GM21786 (cell line): ENCODE results near the gene AGBL1.
"Not testable (repeated sequence)": the region's sequence is repeated elsewhere in the genome, so short reads cannot be mapped to it uniquely, and the experiment has no call there.

Experiments
- ATAC-seq: cut with Tn5 transposase; IDR thresholded peaks from one replicate; pipeline ENCODE4 v1.9.1; 2021; ENCODE audit not compliant: unreplicated experiment

AGBL1 gene

DNA sequence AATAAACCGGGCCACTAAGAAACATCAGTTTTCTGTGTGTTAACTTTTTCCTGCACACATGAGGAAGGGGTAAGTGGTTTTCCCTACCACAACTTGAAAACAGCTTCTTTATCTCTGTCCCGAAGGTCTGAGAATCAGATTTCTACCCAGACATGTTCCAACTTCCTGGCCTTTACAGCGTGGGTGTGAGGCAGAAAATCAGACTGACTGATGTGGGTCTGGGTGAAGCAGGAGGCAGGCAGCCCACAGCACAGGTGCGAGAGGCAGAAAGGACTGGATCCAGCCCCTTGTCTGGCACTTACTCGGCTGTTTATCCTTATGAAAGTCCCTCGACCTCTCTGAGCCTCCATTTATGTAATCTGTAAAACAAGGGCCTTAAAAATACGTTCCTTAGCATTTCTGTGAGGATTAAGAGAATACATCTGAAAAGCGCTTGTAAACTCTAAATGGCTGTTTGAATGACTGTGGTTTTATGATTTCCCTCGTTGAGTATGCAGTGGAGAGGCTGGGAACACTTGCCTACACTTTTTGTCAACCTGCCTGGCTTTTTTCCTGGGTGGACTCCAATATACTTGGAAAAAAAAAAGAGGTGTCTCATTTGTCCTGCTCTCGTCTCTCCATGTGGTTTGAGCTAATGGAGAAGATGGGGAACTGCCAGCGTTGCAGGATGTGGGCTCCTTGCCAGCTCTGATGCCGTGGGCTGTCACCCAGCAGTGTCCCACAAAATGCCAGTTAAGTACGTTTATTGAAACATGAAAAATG lies 3.1 kb downstream of the AGBL1 start:
- ATAC-seq, result no peak

DNA sequence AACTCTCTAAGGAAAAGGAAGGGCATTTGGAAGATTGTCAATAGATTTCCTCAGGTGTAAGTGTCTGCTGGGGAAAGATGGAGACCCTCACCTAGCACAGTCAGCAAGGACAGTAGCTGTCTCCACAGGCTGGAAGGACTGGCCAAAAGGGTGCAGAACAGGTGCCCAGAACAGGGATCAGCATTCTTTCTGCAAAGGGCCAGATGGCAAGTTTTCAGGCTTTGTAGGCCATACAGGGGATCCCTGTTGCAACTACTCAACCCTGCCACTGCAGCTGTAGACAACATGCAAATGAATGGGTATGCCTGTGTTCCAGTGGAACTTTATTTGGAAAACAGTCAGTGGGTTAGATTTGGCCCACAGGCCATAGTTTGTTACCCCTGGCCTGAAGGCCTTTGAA lies 8.1 kb downstream of the AGBL1 start:
- ATAC-seq, result no peak

DNA sequence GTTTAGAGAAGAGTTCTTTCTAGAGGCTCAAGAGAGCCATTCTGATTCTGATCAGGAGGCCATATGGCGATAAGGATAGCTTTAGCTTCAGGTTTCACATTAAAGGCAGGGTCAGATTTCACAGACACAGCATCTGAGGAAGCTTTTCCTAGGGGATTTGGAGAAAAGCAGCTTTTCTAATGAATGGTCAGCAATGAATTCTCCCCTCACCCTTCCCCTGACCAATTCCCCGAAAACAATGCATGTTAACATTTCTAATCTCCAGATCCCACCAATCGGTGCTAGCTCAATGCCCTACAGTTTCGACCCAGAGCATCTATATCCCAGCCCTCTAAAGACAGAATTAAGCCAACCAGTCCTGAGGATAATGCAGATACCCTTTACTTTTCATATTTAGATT lies 9.8 kb downstream of the AGBL1 start:
- no peak for ATAC-seq

DNA sequence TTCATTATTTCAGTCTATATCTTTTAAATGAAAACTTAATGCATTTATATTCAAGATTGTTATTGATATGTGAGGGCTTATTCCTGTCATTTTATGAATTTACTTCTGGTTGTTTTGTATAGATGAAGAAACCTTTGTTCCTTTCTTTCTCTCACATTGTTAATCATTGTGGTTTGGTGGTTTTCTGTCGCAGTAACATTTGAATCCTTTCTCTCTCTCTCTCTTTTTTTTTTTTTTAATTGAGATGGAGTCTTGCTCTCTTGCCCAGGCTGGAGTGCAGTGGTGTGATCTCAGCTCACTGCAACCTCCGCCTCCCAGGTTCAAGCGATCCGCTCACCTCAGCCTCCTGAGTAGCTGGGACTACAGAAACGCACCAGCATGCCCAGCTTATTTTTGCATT lies 22.1 kb downstream of the AGBL1 start:
- ATAC-seq, result no peak

DNA sequence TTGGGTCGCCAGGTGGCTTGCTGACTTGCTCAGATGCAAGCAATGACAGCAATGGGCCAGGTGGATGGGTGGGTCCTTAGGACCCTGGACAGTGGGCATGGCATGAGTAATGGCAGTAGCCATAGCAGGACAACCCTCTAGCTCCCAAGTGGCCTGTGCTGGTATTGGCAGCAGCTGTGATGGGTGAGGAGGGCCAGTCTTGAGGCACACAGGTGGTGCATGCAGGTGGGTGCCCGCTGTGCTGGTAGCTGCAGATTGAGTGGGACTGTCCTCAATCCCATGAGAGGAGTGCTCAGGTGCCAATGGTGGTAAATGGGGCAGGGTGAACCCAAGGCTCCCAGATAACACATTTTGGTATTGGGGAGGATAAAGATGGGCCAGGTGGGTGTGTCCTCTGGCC lies 24.2 kb downstream of the AGBL1 start:
- no peak for ATAC-seq

DNA sequence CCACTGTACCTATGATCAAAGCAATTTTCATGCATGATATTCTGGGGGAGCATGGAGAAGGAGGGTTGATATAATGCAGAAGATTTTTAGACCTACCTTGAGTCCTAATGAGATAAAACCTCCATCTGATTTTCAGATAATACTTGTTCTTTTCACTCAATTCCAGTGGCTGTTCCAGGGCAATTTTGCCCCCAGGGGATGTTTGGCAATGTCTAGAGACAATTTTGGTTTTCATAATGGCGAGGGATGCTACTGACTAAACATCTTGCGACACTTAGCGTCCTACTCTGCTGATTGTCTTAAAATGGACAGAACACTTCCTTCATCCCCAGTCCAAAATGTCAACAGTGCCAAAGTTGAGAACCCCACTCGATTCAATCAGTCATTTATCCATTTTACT lies 26.6 kb downstream of the AGBL1 start:
- ATAC-seq, result no peak

DNA sequence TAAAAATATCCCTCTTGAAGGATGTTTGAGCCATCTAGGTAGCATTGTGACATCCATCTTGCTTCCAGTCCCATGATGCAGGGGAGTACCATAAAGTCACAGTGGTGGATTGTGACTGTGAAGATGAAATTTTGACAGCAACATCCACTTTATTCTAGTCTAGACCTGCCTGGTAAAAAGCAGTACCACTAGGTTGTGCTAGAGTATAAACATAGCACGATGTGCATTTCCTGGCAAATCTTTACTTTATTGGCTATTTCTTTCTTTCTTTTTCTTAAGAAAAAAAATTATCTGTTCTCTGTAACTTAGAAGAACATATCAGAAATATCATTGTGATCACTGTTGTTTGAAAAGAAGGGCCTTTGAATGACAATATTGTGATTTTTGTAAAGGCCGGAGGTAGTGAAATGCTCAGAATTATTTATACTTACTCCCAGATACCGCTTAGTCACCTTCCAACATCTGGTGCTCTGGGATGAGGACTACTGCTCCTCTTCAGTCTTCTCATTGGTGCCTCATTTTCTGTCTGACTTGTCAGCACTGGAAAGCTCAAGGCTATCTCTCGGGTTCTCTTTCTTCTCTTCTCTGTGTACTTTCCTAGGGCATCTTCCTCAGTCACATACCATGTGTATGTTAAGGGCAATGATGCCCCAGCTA lies 35.6 kb downstream of the AGBL1 start:
- ATAC-seq, result no peak

DNA sequence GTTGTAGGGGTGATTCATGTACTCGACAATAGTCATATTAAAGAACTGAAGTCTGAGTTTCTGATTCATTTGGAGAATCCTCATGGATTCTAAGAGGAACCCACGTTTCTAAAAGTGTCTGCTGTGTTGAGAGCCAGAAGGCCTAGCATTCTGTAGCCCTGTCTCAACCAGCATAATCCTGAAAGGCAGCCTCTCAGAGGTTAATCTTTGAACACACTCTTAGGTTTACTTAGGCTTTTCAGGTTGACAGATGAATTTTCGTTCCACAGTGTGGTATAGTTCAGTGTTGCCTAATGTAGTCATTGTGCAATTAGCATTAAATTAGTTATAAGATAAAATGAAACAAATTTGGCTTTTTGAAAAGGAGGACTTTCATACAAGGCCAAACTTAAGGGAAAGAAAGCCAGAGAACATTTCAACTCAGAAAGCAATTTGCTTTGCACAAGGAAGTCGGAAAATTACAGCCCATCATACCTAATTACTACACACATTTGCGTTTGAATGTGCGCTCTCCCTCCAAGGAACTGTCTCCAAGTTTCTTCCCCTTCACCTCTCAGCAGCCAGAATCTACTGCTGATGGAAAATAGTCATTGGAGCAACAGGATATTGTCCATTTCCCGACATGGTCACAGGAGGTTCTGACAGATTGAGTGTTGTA lies 42.0 kb downstream of the AGBL1 start:
- ATAC-seq, result no peak

DNA sequence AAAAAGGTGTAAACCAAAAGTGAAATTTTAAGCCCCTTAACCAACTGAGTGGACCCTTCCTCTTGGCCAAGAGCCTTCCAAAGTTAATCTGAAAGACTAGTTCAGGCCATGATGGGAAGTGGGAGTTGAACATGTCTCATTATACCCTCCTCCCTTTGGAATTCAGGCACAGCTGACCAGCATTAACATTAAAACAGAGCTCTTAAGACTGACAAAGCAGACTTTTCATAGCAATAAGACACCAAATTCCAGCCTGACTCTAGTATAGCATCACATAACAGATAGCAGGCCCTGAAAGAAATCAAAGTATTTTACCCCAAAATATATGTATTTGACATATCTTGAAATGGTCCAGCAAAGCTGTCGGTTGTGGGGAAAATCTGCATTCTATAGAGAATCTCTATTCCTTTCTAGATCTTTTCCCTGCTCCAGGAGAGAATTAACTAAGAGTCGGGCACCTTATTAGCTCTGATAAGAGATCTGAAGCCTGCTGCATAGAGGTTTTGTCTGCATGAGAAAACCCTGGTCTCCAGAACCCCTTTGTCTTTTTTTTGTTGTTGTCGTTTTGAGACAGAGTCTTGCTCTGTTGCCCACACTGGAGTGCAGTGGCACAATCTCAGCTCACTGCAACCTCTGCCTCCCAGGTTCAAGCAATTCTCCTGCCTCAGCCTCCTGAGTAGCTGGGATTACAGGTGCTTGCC lies 43.2 kb downstream of the AGBL1 start:
- ATAC-seq, result not testable (repeated sequence)

DNA sequence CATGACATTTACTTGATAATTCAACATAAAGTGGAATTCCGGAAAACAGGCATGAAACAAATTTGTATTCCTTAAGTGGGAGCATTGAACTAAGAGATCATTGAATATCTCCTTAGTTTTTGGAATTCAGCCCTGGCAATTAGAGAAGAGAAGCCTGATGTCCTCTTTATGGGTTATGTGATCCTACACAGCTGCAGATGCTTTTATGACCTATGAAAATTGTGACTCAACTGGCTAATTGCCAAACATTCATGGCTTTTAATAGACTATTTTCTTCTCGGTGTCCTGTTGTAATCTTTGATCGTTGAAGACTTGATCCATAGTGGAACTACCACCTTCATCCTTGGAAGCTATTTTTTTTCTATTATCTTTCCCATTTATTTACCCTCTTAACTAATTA lies 46.1 kb downstream of the AGBL1 start:
- ATAC-seq, result no peak

DNA sequence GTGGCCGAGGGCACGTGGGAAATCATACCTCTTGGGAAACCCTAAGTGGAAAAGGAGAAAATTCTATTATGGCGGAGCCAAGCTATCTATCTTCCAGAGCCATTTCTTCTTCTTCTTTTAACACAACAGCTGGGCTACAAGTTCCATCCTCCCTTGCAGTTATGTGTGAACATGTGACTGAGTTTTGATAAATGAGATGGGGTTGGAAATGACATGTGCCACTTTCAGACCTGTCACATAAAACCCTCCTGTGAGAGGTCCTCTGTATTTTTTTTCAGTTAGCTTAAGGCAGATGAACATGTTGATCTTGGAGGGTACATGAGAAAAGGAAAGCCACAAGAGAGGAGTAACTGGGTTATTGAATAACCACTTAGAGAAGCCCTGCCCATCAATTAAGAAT lies 47.9 kb downstream of the AGBL1 start:
- no peak for ATAC-seq

DNA sequence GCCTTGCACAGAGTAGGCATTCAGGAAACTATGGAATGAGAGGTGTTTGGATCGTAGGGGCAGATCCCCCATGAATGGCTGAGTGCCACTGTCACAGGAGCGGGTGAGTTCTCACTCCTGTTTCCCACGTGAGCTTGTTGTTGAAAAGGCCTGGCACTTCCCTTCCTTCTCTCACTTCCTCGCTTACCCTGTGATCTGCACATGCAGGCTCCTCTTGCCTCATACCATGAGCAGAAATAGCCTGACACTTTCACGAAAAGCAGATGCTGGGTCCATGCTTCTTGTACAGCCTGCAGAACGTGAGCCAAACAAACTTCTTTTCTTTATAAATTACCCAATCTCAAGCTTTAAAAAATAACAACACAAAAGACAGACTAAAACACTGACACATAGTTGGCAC lies 55.4 kb downstream of the AGBL1 start:
- no peak for ATAC-seq

DNA sequence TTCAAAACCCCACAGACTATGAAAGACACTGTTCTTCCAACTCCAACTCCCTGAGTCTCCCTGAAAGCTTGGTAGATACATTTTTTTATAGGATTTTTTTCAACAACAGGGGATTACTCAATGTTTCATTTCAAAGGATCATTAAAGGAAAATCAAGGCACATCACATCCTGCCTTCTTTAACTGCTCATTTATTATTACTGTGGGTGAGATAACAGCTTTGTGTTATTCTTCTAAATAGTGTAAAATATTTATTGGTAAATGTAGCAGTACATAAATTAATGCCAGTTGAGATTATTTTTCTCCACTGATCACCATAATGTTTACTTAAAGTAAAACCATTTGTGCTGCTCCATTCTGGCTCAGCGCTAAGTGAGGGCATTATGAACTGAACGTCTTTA lies 57.2 kb downstream of the AGBL1 start:
- no peak for ATAC-seq

DNA sequence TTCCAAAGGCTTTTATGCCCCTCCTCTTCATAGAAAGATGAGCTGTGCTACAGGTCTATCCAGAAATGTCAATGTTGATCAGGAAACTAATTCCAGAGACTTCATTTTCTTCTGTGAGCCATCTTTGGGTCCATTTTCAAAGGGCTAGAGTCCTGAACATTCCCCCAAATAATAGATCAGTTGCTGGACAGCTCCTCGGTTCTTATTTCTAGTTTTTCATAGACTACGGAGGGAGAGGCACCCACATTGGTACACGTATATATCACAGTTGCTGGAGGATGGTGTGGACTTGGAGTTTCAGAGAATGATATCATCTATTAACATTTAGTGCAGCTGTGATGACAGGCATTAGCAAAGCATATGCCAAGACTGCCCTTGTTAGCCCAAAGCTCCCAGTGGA lies 59.1 kb downstream of the AGBL1 start:
- no peak for ATAC-seq

DNA sequence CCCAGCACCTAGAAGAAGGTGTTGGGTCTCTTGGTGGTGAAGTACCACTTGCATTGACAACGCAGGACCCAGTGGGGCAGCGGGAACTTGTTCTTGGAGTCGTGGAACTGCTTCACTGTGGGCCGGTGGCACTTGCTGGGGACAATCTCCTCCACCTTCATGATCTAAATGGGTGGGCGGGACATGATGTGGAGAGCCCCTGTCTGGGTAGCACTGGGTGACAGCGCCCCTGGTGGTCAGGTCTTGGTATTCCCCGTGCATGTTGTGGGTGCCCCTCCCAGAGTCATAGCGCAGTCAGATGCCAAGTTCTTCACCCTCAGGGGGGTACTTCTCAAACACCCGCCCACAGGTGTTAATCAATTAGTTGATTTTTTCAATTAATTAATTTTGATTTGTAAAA lies 60.2 kb downstream of the AGBL1 start:
- ATAC-seq, result no peak

DNA sequence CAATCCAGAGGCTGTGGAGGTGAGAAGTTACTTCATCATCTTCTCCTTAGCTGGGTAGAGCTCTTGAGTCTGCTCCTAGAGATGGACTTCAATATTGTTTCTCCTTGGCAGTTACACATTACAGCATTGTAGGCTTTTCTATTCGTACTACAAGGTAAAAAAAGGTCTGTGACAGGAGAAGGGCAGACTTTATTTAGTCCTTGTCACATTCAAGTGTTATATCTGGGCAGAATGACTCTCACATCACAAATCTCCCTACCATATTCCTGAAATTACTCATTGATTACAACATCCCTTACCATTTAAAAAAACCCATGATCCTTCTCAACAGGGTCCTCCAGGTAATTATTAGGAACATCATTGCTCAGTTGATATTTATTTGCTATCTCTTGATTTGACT lies 75.0 kb downstream of the AGBL1 start:
- ATAC-seq, result no peak

DNA sequence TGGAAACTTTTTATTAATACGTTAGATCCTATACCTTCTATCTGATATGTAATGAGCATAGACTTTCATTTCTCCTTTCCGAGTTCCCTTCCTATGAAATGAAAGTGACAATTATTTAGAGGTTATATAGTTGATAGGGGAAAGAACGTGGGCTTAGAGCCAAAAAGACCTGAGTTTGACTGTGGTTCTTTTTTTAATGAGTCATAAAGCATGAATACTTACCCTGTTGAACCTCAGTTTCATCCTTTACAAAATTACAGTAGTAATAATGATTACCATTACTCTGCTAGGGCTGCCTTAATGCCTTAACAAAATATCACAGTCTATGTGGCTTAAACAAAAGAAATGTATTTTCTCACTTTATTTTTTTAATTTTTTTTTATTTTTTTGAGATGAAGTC lies 75.9 kb downstream of the AGBL1 start:
- ATAC-seq, result no peak

DNA sequence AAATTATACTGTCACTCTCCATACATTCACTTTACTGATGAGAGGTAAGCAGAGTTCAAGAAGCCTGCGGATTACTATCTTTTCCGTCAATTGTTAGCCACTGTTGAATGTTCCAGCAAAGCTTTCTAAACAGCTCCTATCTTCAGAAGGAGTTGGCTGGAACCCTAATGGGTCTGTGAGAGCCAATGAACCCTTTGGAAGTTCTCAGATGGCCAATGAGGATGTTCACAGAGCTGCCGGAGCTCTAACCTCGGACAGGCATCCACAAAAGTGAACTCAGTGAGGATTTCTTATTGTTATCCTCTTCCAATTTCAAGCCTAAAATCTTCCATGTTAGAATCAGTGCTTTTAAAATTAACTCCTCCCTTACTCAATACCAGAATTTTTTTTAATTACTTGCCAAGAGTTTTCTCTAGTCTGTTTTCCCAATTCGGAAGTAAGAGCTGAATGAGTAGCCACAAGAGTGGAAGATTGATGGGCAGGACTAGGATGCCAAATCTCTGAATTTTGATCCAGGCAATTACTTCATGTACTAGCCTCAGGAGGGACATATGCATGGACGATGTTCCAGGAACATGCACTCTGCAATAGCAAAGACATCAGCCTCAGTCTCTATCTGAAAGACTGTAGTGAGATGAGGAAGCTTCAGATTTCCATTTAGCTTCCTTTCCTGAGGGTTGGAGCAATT lies 78.1 kb downstream of the AGBL1 start:
- ATAC-seq, result no peak

DNA sequence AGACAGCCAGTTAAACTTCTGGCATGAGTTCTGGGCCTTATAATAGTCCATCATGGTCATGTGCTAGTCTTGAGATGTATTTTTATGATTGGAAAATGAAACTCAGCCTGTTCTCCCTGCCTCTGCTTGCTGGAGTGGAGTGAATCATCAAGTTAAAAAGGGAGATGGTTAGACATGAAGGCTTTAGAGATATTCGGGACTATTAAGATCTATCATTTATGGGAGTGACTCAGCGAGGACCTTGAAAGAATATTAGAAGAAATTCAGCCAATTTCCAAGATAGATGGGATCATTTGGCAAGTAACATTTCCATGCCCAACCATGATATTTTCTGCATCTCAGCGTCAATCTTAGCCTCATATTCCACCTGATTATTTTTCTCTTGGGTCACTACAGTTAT lies 79.8 kb downstream of the AGBL1 start:
- no peak for ATAC-seq

DNA sequence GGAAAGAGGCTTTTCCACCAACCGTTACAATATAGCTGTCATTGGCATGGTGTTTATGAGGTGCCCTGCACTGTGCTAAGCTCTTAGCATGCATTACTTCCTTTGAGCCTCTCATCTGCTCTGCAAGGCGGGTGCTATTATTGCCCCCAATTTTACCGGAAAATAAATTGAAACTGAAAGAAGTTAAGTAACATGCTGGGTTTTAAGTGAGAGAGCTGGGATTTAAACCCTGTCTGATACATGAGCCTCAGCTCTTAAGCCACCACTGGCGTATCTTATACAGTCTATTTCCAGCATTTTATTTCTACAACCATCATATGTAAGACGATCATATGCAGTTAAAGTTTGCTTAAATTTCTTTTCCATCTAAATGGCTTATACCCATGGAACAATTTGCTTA lies 81.6 kb downstream of the AGBL1 start:
- ATAC-seq, result no peak

DNA sequence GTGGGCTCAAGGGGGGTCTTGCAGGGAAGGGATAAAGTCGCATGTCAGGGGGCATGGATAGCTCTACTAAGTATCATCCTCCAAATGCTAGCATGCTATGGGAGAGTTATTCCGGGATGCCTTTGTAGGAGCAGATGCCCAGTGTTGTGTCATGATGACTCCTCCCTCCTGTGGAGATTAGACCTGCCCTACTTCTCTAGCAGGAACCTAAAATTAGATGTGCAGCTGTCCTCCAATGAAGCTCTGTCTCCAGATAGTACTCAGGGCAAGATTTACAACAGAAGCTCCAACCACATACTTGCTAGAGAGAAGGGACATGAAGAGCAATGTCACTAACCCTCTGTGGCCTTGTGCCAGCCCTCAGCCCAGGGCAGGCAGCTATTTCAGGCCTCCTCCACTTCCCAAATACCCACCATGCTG lies 82.5 kb downstream of the AGBL1 start:
- no peak for ATAC-seq
